Urinary bladder (tissue), 4 donors: Measurements from ENCODE around the gene LRRIQ3. TPM values are rescaled to one million over a fixed set of nuclear protein-coding genes. Genes with fewer than 3 reads are reported as not detected.

ENCODE experiments used
- DNase-seq: peaks from one replicate; pipeline ENCODE4 v3.0.0-alpha.2; 2015; ENCODE audit errors: extremely low spot score
- H3K27ac ChIP-seq: one replicate; pipeline ENCODE4 v1.5.1; 2013; ENCODE audit warnings: low read depth, mild to moderate bottlenecking, moderate library complexity
- H3K36me3 ChIP-seq: one replicate; pipeline ENCODE4 v1.6.1; 2013; ENCODE audit warnings: mild to moderate bottlenecking, moderate library complexity; ENCODE audit not compliant: insufficient read depth
- H3K4me1 ChIP-seq: one replicate; pipeline ENCODE4 v1.6.1; 2013; ENCODE audit warnings: mild to moderate bottlenecking, moderate library complexity; ENCODE audit not compliant: insufficient read depth
- H3K4me3 ChIP-seq: one replicate; pipeline ENCODE4 v1.5.1; 2013; ENCODE audit warnings: low read depth, low read length
- WGBS: extraction: QIAGEN DNeasy Blood & Tissue Kit; methylation state at CpG from one replicate; pipeline ENCODE4 v1.1.7; 2013; 5-methylcytosine and 5-hydroxymethylcytosine counted together
- polyA plus RNA-seq: library from polyadenylated mRNA; stranded (reverse); fragments of 200-250 nt; gene quantifications from one replicate; pipeline ENCODE4 v1.2.3, GENCODE V29; 2013
- total RNA-seq: library from RNA; depleted of rRNA; stranded (reverse); fragments of >200 nt; gene quantifications from one replicate; pipeline ENCODE4 v1.2.3, GENCODE V29; 2014
- donor health status: healthy with polysubstance abuse.
- donor health status: healthy.

Gene LRRIQ3, protein sequence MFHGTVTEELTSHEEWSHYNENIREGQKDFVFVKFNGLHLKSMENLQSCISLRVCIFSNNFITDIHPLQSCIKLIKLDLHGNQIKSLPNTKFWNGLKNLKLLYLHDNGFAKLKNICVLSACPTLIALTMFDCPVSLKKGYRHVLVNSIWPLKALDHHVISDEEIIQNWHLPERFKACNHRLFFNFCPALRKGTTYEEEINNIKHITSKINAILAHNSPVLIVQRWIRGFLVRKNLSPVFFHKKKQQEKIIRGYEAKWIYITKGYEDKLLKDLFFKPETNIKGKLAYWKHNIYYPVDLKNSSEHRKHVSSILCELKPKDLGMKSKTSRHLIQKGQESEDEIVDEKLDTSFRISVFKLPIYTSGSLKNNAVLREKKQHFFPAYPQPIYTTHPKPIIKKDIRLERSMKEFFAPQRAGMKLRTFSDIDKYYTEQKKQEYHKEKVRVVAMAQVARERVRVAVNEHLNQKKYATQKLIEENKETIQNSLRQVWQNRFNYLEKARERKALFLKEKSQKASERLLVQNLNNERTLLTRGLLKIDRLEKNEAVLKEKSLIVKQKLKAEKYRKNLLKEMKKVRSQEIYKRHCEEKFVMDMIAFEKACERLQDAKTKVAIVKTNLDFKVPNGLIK
- total RNA-seq (2.0 TPM), polyA plus RNA-seq (0.23 TPM)

DNA sequence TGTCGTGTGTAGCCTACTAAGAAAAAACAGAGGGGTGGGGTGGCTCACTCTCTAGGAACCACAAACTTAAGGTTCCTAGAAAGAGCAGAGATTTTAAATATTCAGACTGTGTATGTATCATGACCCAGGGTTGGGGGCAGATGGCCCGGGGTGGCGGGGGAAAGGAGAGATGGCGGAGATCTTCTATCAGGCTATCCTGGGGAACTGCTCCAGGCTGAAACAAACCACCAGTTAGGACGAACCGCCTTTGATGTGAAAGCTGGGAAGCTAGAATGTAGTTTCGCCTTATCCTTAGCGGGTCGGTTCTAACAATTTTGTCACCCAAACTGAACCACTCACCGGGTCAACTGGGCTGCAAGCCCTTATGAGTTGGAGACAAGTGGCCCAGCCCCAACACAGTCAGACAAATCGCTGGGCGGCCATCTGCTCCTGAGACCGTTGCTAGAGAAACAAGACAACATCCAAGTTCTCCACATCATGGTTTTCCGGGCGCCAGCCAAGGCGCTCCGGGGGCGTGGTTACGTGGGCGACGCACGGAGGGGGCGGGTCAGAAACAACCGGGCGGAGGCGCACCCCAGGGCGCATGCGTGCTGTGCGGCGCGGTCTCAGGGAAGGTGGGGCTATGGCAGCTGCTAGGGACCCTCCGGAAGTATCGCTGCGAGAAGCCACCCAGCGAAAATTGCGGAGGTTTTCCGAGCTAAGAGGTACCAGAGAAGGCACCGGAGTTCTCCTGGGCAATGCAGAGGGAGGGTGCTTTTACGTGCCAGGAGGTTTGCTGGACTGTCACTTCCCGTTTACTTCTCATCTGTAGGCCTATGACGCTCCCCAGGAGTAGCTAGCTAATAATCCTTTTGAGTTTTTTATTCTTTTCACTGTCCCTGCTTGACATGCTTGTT lies at the start of gene LRRIQ3, which contains the start of gene FPGT:
LRRIQ3 (minus strand) TSS at position 520 of the 896 bp plus-strand sequence. CDS start 14,492 bp downstream, outside the sequence.
FPGT (plus strand) TSS at position 586 of the 896 bp plus-strand sequence; CDS start at position 623, 37 bp downstream.
- peak; percentile 93 for DNase-seq
- no peaks in the 10 kb centered on the region for H3K36me3 ChIP-seq
- 4% methylated on average over 41 of the region's 41 CpGs for WGBS
- peak within 1 kb of the TSS; percentile 42 for H3K27ac ChIP-seq
- peak within 1 kb of the TSS; percentile 68 for H3K4me3 ChIP-seq
- H3K4me1 ChIP-seq: no peaks in the 10 kb centered on the region

DNA sequence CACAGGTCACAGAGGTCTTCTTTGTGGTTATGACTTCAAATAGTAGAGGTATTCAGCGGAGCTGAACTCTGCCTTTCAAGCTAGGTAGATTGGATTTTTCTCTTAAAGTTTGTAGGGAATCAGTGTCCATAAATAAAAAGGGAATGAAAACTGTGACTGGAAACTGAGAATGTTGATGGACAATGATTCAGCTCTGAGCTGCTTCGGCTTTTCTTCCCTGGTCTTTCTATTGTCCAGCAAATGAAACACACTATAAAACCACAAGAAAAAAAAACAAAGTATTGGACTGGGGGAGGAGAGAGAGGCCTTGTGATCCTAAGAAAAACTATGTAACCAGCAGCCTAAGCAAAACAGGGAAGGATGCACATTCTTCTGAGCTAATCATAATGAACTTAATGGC lies 48.3 kb upstream of the LRRIQ3 start:
- H3K4me1 ChIP-seq: no peaks in the 10 kb centered on the region
- no peak for DNase-seq
- no peak overlapping the region for H3K4me3 ChIP-seq
- H3K27ac ChIP-seq: no peak overlapping the region
- 78% methylated on average over 2 of the region's 2 CpGs for WGBS
- H3K36me3 ChIP-seq: no peaks in the 10 kb centered on the region

DNA sequence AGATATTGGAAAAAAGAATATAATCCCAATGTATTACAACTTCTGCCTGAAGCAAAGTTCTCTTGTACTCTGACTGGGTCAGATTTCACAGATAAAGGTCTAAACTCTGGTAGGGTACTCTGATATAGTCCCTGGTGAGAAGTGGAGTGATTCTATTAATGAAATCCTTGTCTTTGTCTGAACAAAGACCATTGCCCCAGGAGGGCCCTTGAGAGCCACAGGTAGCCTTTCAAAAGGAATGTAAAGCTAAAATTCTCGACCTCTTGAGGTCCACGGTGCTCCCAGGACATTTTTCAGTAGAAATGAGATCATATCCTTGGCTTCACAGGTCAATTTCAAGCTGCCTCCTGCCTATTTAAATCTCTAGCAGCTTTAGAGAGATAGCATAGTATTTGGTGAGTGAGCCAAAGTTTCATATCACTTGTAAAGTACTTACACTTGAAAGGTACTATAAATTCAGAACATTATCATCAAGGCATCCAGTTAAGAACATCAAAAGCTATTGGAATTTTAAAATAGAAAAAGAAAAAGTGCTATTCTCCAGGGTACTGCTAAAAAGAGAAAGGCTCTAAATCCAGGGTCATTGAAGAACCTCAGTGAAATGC lies 47.3 kb upstream of the LRRIQ3 start:
- 10% methylated on average over 2 of the region's 2 CpGs for WGBS

DNA sequence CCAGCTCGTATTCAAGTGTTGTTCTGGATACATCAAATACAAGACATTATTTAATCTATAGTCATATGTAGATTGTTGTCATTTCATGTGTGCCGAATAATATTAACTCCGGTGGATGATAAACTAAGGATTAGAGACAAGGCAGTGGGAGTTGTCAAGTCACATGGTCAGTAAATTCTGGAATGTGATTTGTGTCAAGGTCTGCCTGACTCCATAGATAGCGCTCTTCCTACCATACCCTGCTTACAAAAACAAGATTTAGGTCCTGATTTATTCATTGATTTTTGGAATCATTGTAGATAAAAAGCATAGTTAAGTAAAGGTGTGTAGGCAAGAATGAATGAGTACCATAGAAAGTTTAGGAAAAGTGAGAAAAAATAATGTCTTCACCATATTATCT lies 39.8 kb upstream of the LRRIQ3 start:
- H3K4me3 ChIP-seq: no peak overlapping the region
- no peak for DNase-seq
- 90% methylated on average over 4 of the region's 4 CpGs for WGBS
- H3K4me1 ChIP-seq: no peaks in the 10 kb centered on the region
- no peaks in the 10 kb centered on the region for H3K36me3 ChIP-seq
- H3K27ac ChIP-seq: no peak overlapping the region

More for the DNA sequence above, 47.3 kb upstream of the LRRIQ3 start:
- no peaks in the 10 kb centered on the region for H3K4me1 ChIP-seq
- no peak overlapping the region for H3K4me3 ChIP-seq
- no peaks in the 10 kb centered on the region for H3K36me3 ChIP-seq
- H3K27ac ChIP-seq: no peak overlapping the region
- no peak for DNase-seq

DNA sequence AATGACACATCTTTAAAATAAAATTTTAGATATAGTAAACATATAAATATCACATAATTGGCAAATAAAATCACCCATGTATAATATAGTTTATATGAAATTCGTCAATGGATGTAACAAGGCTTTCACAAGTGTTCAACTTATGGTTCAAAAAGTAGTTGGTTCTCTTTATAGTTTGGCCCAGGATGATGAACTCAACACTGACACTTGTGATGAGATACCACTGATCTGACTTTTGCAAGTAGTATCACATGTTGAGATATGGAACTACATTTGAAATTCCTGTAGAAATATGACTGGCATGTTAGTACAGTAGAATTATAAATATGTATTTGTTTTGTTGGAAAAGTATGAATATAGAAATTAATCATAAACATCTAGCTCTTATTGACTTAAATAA lies 39.1 kb upstream of the LRRIQ3 start:
- H3K27ac ChIP-seq: no peak overlapping the region
- H3K4me1 ChIP-seq: no peaks in the 10 kb centered on the region
- WGBS: 84% methylated on average over 1 of the region's 1 CpG
- H3K4me3 ChIP-seq: no peak overlapping the region
- no peak for DNase-seq
- no peaks in the 10 kb centered on the region for H3K36me3 ChIP-seq

DNA sequence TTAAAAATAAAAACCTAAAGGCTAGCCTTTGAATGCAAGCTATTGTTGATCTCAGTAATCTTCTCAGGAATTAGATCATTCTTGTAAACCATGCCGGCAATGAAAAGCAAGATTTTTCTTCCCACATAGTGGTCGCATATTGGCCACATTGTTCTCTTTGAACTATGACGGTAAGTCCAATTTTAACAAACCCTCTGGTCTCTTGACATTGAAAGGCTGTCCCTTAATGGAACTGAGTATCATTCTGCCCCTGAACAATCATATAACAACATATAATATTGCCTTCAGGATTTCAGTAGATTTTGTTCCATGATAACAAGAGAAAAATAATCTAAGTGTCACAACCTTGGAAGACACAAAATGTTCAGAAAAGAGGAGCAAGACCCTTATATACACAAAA lies 38.5 kb upstream of the LRRIQ3 start:
- H3K4me1 ChIP-seq: no peaks in the 10 kb centered on the region
- H3K27ac ChIP-seq: no peak overlapping the region
- H3K36me3 ChIP-seq: no peaks in the 10 kb centered on the region
- WGBS: 80% methylated on average over 3 of the region's 3 CpGs
- no peak for DNase-seq
- H3K4me3 ChIP-seq: no peak overlapping the region

DNA sequence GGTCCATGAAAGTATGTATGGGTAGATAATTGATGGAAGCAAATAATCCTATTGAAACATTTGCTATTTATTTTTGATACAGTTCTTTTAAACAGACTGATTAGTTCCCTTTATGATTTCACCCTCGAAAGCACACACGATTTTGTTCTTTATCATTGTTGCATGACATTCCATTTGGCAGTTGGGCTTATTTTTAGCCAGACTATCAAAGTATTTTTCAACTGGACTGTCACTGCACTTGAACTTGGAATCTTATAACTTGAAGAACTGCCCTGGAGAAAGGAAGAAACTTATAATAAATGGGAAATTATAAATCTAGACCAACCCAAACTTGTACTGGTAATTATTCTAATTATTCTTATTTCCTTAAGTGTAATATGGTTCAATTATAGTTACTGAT lies 37.2 kb upstream of the LRRIQ3 start, which contains the start of gene TNNI3K:
TNNI3K (plus strand) TSS at position 235 of the 400 bp plus-strand sequence; CDS start at position 300, 65 bp downstream.
- no peak for DNase-seq
- Histone ChIP-seq H3K4me1 (no peaks in the 10 kb centered on the region), H3K36me3 (no peaks in the 10 kb centered on the region), H3K27ac (no peak within 1 kb of the TSS), H3K4me3 (no peak within 1 kb of the TSS)
- WGBS: 77% methylated on average over 2 of the region's 2 CpGs

DNA sequence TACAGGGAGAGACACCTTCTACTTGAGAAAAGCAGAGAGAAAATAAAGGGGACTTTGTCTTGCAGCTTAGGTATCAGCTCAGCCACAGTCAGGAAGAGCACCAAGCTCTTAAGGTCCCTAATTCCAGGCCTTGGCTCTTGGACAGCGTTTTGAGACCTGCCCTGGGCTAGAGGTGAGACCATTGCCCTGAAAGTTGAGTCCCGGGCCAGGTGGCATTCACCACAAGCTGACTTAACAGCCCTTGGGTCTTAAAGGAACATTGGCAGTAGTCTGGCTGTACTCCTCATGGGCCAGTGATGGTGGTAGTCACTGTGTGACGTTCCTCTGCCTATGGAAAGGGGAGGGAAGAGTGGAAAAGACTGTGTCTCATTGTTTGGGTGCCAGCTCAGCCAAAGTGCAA lies 25.5 kb upstream of the LRRIQ3 start:
- Histone ChIP-seq H3K4me3 (no peak overlapping the region), H3K27ac (no peak overlapping the region), H3K4me1 (no peaks in the 10 kb centered on the region), H3K36me3 (peaks cover 1% of the 10 kb centered on the region)
- WGBS: 79% methylated on average over 3 of the region's 3 CpGs
- no peak for DNase-seq

DNA sequence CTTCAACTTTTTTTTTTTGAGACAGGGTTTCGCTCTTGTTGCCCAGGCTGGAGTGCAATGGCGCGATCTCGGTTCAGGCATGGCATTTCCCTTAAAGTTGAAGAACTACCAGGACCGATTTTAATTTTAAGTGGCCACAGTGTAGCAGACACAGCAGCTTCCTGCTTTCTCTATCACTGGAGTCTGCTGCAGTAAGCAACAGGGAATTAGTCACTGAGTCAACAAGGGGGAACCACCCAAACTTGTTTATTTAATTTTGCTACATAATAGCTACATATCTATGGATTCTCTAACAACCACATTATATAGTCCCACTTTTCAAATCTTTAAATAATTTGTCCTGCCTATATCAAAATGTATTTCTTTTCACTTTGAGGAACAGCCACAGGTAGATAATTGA lies 24.7 kb upstream of the LRRIQ3 start:
- no peak overlapping the region for H3K4me3 ChIP-seq
- no peak for DNase-seq
- H3K4me1 ChIP-seq: no peaks in the 10 kb centered on the region
- H3K36me3 ChIP-seq: peaks cover 1% of the 10 kb centered on the region
- no peak overlapping the region for H3K27ac ChIP-seq
- 93% methylated on average over 5 of the region's 5 CpGs for whole genome bisulfite sequencing

DNA sequence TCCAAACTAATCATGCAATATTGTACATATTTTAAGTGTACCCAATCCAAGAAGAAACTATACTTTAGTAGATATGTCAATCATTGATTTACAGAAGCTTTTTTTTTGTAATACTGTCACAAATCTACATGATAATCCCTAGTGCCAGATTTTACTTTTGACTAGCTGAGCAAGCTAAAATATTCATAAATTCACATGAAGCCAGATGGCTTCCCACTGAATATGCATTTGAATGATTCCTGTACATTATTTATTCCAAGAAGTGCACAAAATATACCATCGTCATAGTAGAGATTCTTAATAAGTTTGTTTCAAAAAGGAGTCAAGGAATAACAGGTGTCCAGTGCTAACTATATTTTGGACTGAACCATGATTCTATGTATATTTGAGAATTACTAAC lies 17.3 kb upstream of the LRRIQ3 start:
- H3K27ac ChIP-seq: no peak overlapping the region
- H3K4me1 ChIP-seq: no peaks in the 10 kb centered on the region
- DNase-seq: no peak
- no peaks in the 10 kb centered on the region for H3K36me3 ChIP-seq
- WGBS: 93% methylated on average over 1 of the region's 1 CpG
- no peak overlapping the region for H3K4me3 ChIP-seq

DNA sequence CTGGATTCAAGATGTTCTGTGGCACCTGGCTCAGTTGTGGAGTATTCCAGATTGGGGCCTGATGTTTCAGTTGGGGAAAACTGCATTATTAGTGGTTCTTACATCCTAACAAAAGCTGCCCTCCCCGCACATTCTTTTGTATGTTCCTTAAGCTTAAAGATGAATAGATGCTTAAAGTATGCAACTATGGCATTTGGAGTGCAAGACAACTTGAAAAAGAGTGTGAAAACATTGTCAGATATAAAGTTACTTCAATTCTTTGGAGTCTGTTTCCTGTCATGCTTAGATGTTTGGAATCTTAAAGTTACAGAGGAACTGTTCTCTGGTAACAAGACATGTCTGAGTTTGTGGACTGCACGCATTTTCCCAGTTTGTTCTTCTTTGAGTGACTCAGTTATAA lies 7.3 kb upstream of the LRRIQ3 start:
- 69% methylated on average over 2 of the region's 2 CpGs for WGBS
- no peak overlapping the region for H3K27ac ChIP-seq
- no peak overlapping the region for H3K4me3 ChIP-seq
- no peak for DNase-seq
- H3K4me1 ChIP-seq: no peaks in the 10 kb centered on the region
- H3K36me3 ChIP-seq: no peaks in the 10 kb centered on the region

DNA sequence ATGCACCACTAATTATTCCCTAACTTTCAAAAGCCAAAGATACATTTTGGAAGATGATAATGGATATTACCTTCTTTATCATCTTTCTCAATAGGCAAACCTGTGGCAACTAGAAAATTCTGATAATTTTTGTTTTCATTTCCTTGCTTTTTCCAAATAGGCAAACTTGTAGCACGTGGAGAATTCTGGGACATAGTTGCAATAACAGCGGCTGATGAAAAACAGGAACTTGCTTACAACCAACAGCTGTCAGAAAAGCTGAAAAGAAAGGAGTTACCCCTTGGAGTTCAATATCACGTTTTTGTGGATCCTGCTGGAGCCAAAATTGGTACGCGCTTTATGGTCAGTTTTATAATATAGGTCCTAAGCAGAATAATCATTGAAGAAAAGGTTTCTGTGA lies 1.5 kb upstream of the LRRIQ3 start:
- no peak for DNase-seq
- Histone ChIP-seq H3K27ac (no peak overlapping the region), H3K36me3 (no peaks in the 10 kb centered on the region), H3K4me3 (no peak overlapping the region), H3K4me1 (no peaks in the 10 kb centered on the region)
- 80% methylated on average over 5 of the region's 5 CpGs for WGBS

DNA sequence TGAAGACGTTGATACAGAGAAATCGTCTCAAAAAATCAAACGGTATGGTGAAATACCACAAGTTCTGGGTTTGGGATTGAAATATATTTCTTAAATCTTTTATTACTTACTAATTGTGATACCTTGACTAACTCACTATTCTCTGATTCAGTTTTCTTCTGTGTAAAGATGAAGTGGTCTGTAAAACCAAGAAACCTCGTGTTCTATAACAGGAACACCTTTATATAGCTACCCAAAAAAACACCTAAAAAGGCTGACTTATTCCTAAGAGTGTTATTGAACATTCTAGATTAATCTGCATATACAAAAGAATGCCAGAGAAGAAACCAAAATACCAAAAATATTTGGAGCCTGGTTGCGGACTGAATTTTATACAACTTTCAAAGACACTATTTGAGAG lies 721 bp downstream of the LRRIQ3 start:
- Histone ChIP-seq H3K4me3 (no peak overlapping the region), H3K36me3 (no peaks in the 10 kb centered on the region), H3K27ac (no peak overlapping the region), H3K4me1 (no peaks in the 10 kb centered on the region)
- 86% methylated on average over 5 of the region's 5 CpGs for WGBS
- DNase-seq: no peak
